Mesothelial cell of epicardium (in vitro differentiated cells): ENCODE data around the gene LRRFIP1. TPM values are rescaled to one million over a fixed set of nuclear protein-coding genes. Genes with fewer than 3 reads are reported as not detected.

ENCODE experiments used
- DNase-seq, 2 experiments: peaks; one replicate each; pipeline ENCODE4 v3.0.0; 2021; ENCODE audit warnings: low spot score in 2 of 2; ENCODE audit not compliant: unreplicated experiment in 2 of 2
- H3K27ac Mint-ChIP-seq: 2 replicates; pipeline ENCODE4 v1.8.0; 2021; ENCODE audit warnings: mixed read lengths
- H3K27me3 Mint-ChIP-seq: 2 replicates; pipeline ENCODE4 v1.8.0; 2021; ENCODE audit warnings: low read depth, mixed read lengths
- H3K36me3 Mint-ChIP-seq: 2 replicates; pipeline ENCODE4 v1.8.0; 2021; ENCODE audit warnings: mixed read lengths
- H3K4me1 Mint-ChIP-seq: 2 replicates; pipeline ENCODE4 v1.8.0; 2021; ENCODE audit warnings: mixed read lengths
- H3K4me3 Mint-ChIP-seq: 2 replicates; pipeline ENCODE4 v1.8.0; 2021; ENCODE audit warnings: mild to moderate bottlenecking, moderate library complexity, mixed read lengths
- H3K9me3 Mint-ChIP-seq: 2 replicates; pipeline ENCODE4 v1.8.0; 2021; ENCODE audit warnings: mixed read lengths
- CTCF ChIP-seq: fragments of 200-600 bp; sonication (generic); IDR thresholded peaks from one replicate; pipeline ENCODE4 v1.5.0; 2021; ENCODE audit warnings: antibody characterized with exemption; ENCODE audit not compliant: unreplicated experiment
- total RNA-seq: library from RNA; stranded (reverse); gene quantifications from 3 replicates; pipeline ENCODE4 v1.2.1, GENCODE V29; 2021

Gene LRRFIP1
- total RNA-seq, 1 donor from 2014 or later: 47.5 TPM

- peaks cover 27% of the 10 kb centered on the region for H3K4me1 Mint-ChIP-seq
Measured at GRCh38 chr2:237689336-237690131, 62.1 kb downstream of the LRRFIP1 start.

GRCh38 chr2:237691029-237691907 lies 63.9 kb downstream of the LRRFIP1 start:
- H3K9me3 Mint-ChIP-seq: no peaks in the 10 kb centered on the region
- TF ChIP-seq CTCF: no peak
- peaks cover 39% of the 10 kb centered on the region for H3K4me1 Mint-ChIP-seq
- peaks cover 24% of the 10 kb centered on the region for H3K27me3 Mint-ChIP-seq
- H3K27ac Mint-ChIP-seq: no peak overlapping the region
- peak in 1 of 2 experiments; percentile 67 for DNase-seq
- H3K36me3 Mint-ChIP-seq: no peaks in the 10 kb centered on the region
- H3K4me3 Mint-ChIP-seq: peak overlapping the region; percentile 68

More at GRCh38 chr2:237689336-237690131, 62.1 kb downstream of the LRRFIP1 start:
- no peaks in the 10 kb centered on the region for H3K9me3 Mint-ChIP-seq
- peaks cover under 1% of the 10 kb centered on the region for H3K36me3 Mint-ChIP-seq
- no peak overlapping the region for H3K27ac Mint-ChIP-seq
- no peak for DNase-seq
- peak overlapping the region; percentile 68 for H3K4me3 Mint-ChIP-seq
- peaks cover 24% of the 10 kb centered on the region for H3K27me3 Mint-ChIP-seq
- TF ChIP-seq CTCF: no peak

- peaks cover 41% of the 10 kb centered on the region for H3K4me1 Mint-ChIP-seq
- peak; percentile 88 to 89 for DNase-seq
- H3K36me3 Mint-ChIP-seq: no peaks in the 10 kb centered on the region
- peak overlapping the region; percentile 67 for H3K4me3 Mint-ChIP-seq
- H3K9me3 Mint-ChIP-seq: no peaks in the 10 kb centered on the region
- no peak for TF ChIP-seq CTCF
- H3K27ac Mint-ChIP-seq: no peak overlapping the region
- peaks cover 24% of the 10 kb centered on the region for H3K27me3 Mint-ChIP-seq
Measured at GRCh38 chr2:237691908-237692600, 64.7 kb downstream of the LRRFIP1 start.

GRCh38 chr2:237692601-237693290 lies 65.4 kb downstream of the LRRFIP1 start:
- H3K4me1 Mint-ChIP-seq: peaks cover 46% of the 10 kb centered on the region
- no peaks in the 10 kb centered on the region for H3K36me3 Mint-ChIP-seq
- no peak for DNase-seq
- H3K27me3 Mint-ChIP-seq: peaks cover 24% of the 10 kb centered on the region
- H3K27ac Mint-ChIP-seq: no peak overlapping the region
- no peaks in the 10 kb centered on the region for H3K9me3 Mint-ChIP-seq
- TF ChIP-seq CTCF: no peak
- H3K4me3 Mint-ChIP-seq: peak overlapping the region; percentile 67
